B cell (primary cell): Measurements from ENCODE around the gene PLA2G12B. TPM values are rescaled to one million over a fixed set of nuclear protein-coding genes. Genes with fewer than 3 reads are reported as not detected.
A peak's percentile ranks its signal among the peaks of the same experiment; 100 is the strongest.

Experiments
- ATAC-seq: fragments of 200-7000 bp; cut with Tn5 transposase; one replicate; pipeline ENCODE4 v1.10.0; 2021; ENCODE audit warnings: low read depth, mild to moderate bottlenecking, moderate number of reproducible peaks, moderate library complexity
- CTCF ChIA-PET: fragments of 350-600 bp; sonication (Branson Sonifier 250); formaldehyde crosslinking; loops from one replicate; lab custom pipeline; 2021; ENCODE audit warnings: antibody characterized with exemption, inconsistent platforms; lab: Charles Lee
- POLR2A ChIA-PET: fragments of 350-600 bp; sonication (Branson Sonifier 250); formaldehyde crosslinking; loops from one replicate; lab custom pipeline; 2021; ENCODE audit warnings: antibody characterized with exemption; lab: Charles Lee
- DNase-seq: peaks from one replicate; pipeline ENCODE4 v3.0.0; 2013
- H2AFZ ChIP-seq: 2 replicates; pipeline ENCODE4 v1.6.1; 2012; ENCODE audit warnings: mild to moderate bottlenecking, low read depth, low read length; ENCODE audit not compliant: insufficient read depth, poor library complexity, severe bottlenecking
- H3K27ac ChIP-seq, 2 donors: 1 replicate in 1 of 2; 2 replicates in 1 of 2; pipeline ENCODE4 v1.5.1; 2012 to 2013; ENCODE audit warnings: low read length in 2 of 2, mild to moderate bottlenecking in 2 of 2, moderate library complexity in 1 of 2
- H3K27me3 ChIP-seq, 4 experiments: fragments of 200-600 bp in 1 of 4; sonication (generic) in 1 of 4; replicated peaks in 1 of 4; 1 replicate in 2 of 4; 2 replicates in 2 of 4; pipeline versions ENCODE4 v1.6.1 to v1.7.0; 2013 to 2016; ENCODE audit warnings: low read length in 3 of 4, mild to moderate bottlenecking in 2 of 4, mixed read lengths in 1 of 4, moderate library complexity in 1 of 4; ENCODE audit not compliant: insufficient read depth in 4 of 4, control insufficient read depth in 3 of 4; ENCODE audit errors: control extremely low read depth in 1 of 4
- H3K36me3 ChIP-seq, 2 experiments: replicated peaks in 1 of 2; 1 replicate in 1 of 2; 2 replicates in 1 of 2; pipeline versions ENCODE4 v1.6.1 to v1.7.1; 2013; ENCODE audit warnings: low read length in 1 of 2; ENCODE audit not compliant: insufficient read depth in 2 of 2, control insufficient read depth in 1 of 2; ENCODE audit errors: control extremely low read depth in 1 of 2, extremely low read depth in 1 of 2
- H3K4me1 ChIP-seq, 2 donors: fragments of 200-600 bp in 1 of 2; sonication (generic) in 1 of 2; 1 replicate in 1 of 2; 2 replicates in 1 of 2; pipeline versions ENCODE4 v1.5.1 to v1.6.1; 2013 to 2017; ENCODE audit warnings: low read length in 2 of 2; ENCODE audit not compliant: control insufficient read depth in 2 of 2, insufficient read depth in 2 of 2
- H3K4me2 ChIP-seq: replicated peaks from 2 replicates; pipeline ENCODE3; 2012; ENCODE audit warnings: mild to moderate bottlenecking, low read depth, low read length; ENCODE audit not compliant: poor library complexity, severe bottlenecking
- H3K4me3 ChIP-seq, 5 experiments: fragments of 200-600 bp in 1 of 5; sonication (generic) in 1 of 5; 1 replicate in 3 of 5; 2 replicates in 2 of 5; pipeline versions ENCODE4 v1.5.1 to v1.7.0; 2011 to 2016; ENCODE audit warnings: low read length in 4 of 5, mild to moderate bottlenecking in 4 of 5, low read depth in 2 of 5, control low read depth in 1 of 5, moderate library complexity in 1 of 5; ENCODE audit not compliant: insufficient read depth in 1 of 5; ENCODE audit errors: control extremely low read depth in 1 of 5, extremely low read depth in 1 of 5
- H3K79me2 ChIP-seq: fragments of 200-600 bp; sonication (generic); one replicate; pipeline ENCODE4 v1.6.0; 2016; ENCODE audit warnings: low read length; ENCODE audit not compliant: control insufficient read depth, insufficient read depth
- H3K9ac ChIP-seq: fragments of 200-600 bp; sonication (generic); 2 replicates; pipeline ENCODE4 v1.6.1; 2017; ENCODE audit warnings: mild to moderate bottlenecking, low read length, moderate library complexity
- H3K9me3 ChIP-seq, 3 donors: one replicate each; pipeline versions ENCODE4 v1.6.1 to v1.7.1; 2013; ENCODE audit warnings: low read length in 2 of 3; ENCODE audit not compliant: control insufficient read depth in 2 of 3, insufficient read depth in 1 of 3; ENCODE audit errors: control extremely low read depth in 1 of 3
- H4K20me1 ChIP-seq: 2 replicates; pipeline ENCODE4 v1.6.0; 2012; ENCODE audit warnings: mild to moderate bottlenecking, low read length; ENCODE audit not compliant: insufficient read depth, control insufficient read depth, poor library complexity, severe bottlenecking
- H3K27ac Mint-ChIP-seq: one replicate; pipeline ENCODE4 v1.8.0; 2021; ENCODE audit warnings: mixed read lengths
- H3K27me3 Mint-ChIP-seq: one replicate; pipeline ENCODE4 v1.8.0; 2021; ENCODE audit warnings: mixed read lengths
- H3K4me1 Mint-ChIP-seq: one replicate; pipeline ENCODE4 v1.8.0; 2021; ENCODE audit warnings: mixed read lengths
- H3K4me3 Mint-ChIP-seq: one replicate; pipeline ENCODE4 v1.8.0; 2021; ENCODE audit warnings: mixed read lengths
- H3K9me3 Mint-ChIP-seq: one replicate; pipeline ENCODE4 v1.8.0; 2022; ENCODE audit warnings: mixed read lengths; ENCODE audit not compliant: insufficient read depth
- CTCF ChIP-seq: fragments of 200-600 bp; IDR thresholded peaks from one replicate; pipeline ENCODE4 v1.8.0; 2022; ENCODE audit warnings: antibody characterized with exemption, mild to moderate bottlenecking
- EZH2 ChIP-seq: IDR thresholded peaks from 2 replicates; pipeline ENCODE4 v1.6.1; 2012; ENCODE audit warnings: borderline replicate concordance, low read depth, mild to moderate bottlenecking, moderate library complexity, low read length; ENCODE audit not compliant: insufficient read depth, poor library complexity, severe bottlenecking
- WGBS: methylation state at CpG from one replicate; pipeline ENCODE4 v1.1.5; 2013; ENCODE audit warnings: missing lambda C conversion rate; ENCODE audit not compliant: insufficient coverage; 5-methylcytosine and 5-hydroxymethylcytosine counted together
- intact Hi-C: fragments of 100-400 bp; cut with micrococcal nuclease; formaldehyde crosslinking; loops from one replicate; pipeline ENCODE4 v1.10.0; 2022
- polyA plus RNA-seq: library from polyadenylated mRNA; depleted of rRNA; stranded (reverse); fragments of >200 nt; gene quantifications from 2 replicates; pipeline ENCODE4 v1.2.3, GENCODE V29; 2012
- total RNA-seq, 2 donors: library from RNA; stranded (reverse); fragments of 120-200 nt in 1 of 2; gene quantifications; 1 replicate in 1 of 2; 2 replicates in 1 of 2; pipeline versions ENCODE4 v1.2.3 to v1.2.4, GENCODE V29; 2013 to 2022

The PLA2G12B gene
- total and polyA plus RNA-seq, 2 donors (not counting 1 experiment from before 2014, with no cell fraction given), result not detected

DNA sequence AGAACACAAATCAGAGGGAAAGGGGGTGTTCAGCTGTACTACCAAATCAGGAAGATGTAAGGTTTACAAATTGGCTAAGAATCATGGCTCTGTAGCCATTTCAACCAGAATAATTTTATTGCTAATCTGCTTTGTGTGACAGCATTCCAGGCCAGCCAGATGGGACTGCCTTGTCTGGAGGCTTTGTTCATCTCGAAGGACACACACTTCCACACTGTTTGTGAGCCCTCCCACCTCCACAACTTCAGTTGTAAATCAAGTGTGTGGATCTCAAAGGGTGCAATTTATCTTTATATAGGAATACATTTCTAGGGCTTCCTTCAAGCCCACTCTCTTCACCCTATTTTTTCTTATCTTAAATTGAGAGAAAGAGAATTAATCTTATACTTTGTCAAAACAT, 68.0 kb downstream of the PLA2G12B start:
- Histone ChIP-seq H3K79me2 (no peaks in the 10 kb centered on the region), H2AFZ (peak overlapping the region; percentile 39), H3K36me3 (peaks cover 0 to 2% of the 10 kb centered on the region in 2 experiments), H3K9me3 (peaks cover 0 to 5% (median 0%) of the 10 kb centered on the region in 3 donors), H3K9ac (no peak overlapping the region), H3K4me2 (peak overlapping the region; percentile 55), H3K27me3 (no peaks in the 10 kb centered on the region), H3K4me1 (peaks cover 6 to 8% of the 10 kb centered on the region in 2 donors), H3K4me3 (no peak overlapping the region), H3K27ac (no peak overlapping the region), H4K20me1 (no peaks in the 10 kb centered on the region)
- Mint-ChIP-seq H3K27me3 (no peaks in the 10 kb centered on the region), H3K27ac (no peak overlapping the region), H3K4me3 (peak overlapping the region; percentile 54), H3K4me1 (peaks cover 7% of the 10 kb centered on the region), H3K9me3 (no peaks in the 10 kb centered on the region)
- TF ChIP-seq CTCF, result no peak
- DNase-seq, result no peak
- CTCF ChIA-PET, result no interaction called here
- intact Hi-C loops, result no loop called here
- no peak for ATAC-seq
- 100% methylated on average over 1 of the region's 1 CpG for WGBS
- POLR2A ChIA-PET, result no interaction called here

DNA sequence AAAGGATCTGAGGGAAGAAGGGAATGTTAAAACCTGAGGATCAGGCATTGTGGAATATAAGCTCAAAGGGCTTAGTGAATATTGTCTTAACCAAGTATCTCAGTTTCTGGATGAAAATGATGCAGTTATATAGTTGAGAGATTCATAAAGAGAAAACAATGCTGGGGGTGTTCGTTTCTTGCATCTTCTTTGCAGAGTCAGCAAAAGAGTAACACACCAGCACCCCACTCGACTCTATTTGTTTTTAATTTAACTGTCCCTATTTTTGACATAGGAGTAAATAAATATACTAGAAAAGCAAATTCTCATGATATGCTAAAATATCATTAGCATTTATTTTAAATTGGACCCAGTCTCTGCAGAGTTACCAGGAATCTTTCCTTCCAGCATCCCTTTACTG, 68.7 kb downstream of the PLA2G12B start:
- H3K4me3 ChIP-seq, result no peak overlapping the region
- ATAC-seq, result no peak
- H3K27me3 Mint-ChIP-seq, result no peaks in the 10 kb centered on the region

More for the DNA sequence above, 68.7 kb downstream of the PLA2G12B start:
- H2AFZ ChIP-seq, result no peak overlapping the region
- no peak overlapping the region for H3K4me3 Mint-ChIP-seq
- H3K9ac ChIP-seq, result no peak overlapping the region
- no peak overlapping the region for H3K4me2 ChIP-seq
- H3K36me3 ChIP-seq, result peaks cover 1 to 2% of the 10 kb centered on the region in 2 experiments
- no peaks in the 10 kb centered on the region for H3K27me3 ChIP-seq
- H3K9me3 Mint-ChIP-seq, result no peaks in the 10 kb centered on the region
- H4K20me1 ChIP-seq, result no peaks in the 10 kb centered on the region
- peaks cover 7% of the 10 kb centered on the region for H3K4me1 Mint-ChIP-seq
- intact Hi-C loops, result no loop called here
- CTCF ChIA-PET, result no interaction called here
- WGBS, result no CpG with 5 or more reads among the region's 2 CpGs
- POLR2A ChIA-PET, result no interaction called here
- TF ChIP-seq EZH2, result no peak
- no peak for TF ChIP-seq CTCF
- no peak for DNase-seq
- peaks cover 6 to 8% of the 10 kb centered on the region in 2 donors for H3K4me1 ChIP-seq
- H3K9me3 ChIP-seq, result peaks cover 0 to 5% (median 0%) of the 10 kb centered on the region in 3 donors
- H3K79me2 ChIP-seq, result no peaks in the 10 kb centered on the region
- no peak overlapping the region for H3K27ac Mint-ChIP-seq
- no peak overlapping the region for H3K27ac ChIP-seq

Other genes starting within 250 kb of the PLA2G12B start
- not detected in 2 replicates for gene OIT3, start 61.1 kb downstream of the PLA2G12B start, total RNA-seq
- gene OIT3, start 61.1 kb downstream of the PLA2G12B start, polyA plus RNA-seq, result 0.04 TPM in 1 of 2 replicates, not detected in the other
- gene P4HA1, start 142.1 kb upstream of the PLA2G12B start, total RNA-seq, result 19.0 and 21.8 TPM in 2 replicates
- gene P4HA1, start 142.1 kb upstream of the PLA2G12B start, polyA plus RNA-seq, result 12.8 and 24.0 TPM in 2 replicates
- 4.5 TPM in 2 replicates for gene NUDT13, start 155.6 kb upstream of the PLA2G12B start, total RNA-seq
- gene NUDT13, start 155.6 kb upstream of the PLA2G12B start, polyA plus RNA-seq, result 2.5 and 3.4 TPM in 2 replicates
- 37.1 and 38.8 TPM in 2 replicates for gene ECD, start 213.2 kb upstream of the PLA2G12B start, total RNA-seq
- gene ECD, start 213.2 kb upstream of the PLA2G12B start, polyA plus RNA-seq, result 15.7 and 20.8 TPM in 2 replicates
- 22.5 and 25.9 TPM in 2 replicates for gene FAM149B1, start 213.3 kb upstream of the PLA2G12B start, total RNA-seq
- 24.2 and 24.3 TPM in 2 replicates for gene FAM149B1, start 213.3 kb upstream of the PLA2G12B start, polyA plus RNA-seq